ENCODE measurements around the gene HOXB2. TPM values are rescaled to one million over a fixed set of nuclear protein-coding genes. Genes with fewer than 3 reads are reported as not detected.

Gene HOXB2
- total RNA-seq, 1 donor from 2014 or later = not detected

GRCh38 chr17:48565925-48566710 is 21.2 kb upstream of the HOXB2 start:
- Mint-ChIP-seq H3K27me3 (ENCODE audit: insufficient read depth, low read depth) (peaks cover 27% of the 10 kb centered on the region), H3K36me3 (no peaks in the 10 kb centered on the region), H3K4me1 (no peaks in the 10 kb centered on the region), H3K9me3 (peaks cover 1% of the 10 kb centered on the region), H3K27ac (no peak overlapping the region), H3K4me3 (no peak overlapping the region)
- Histone ChIP-seq H4K20me1 (ENCODE audit: low read depth) (peaks cover 96% of the 10 kb centered on the region), H3K4me1 (no peaks in the 10 kb centered on the region), H3K4me3 (no peak overlapping the region), H2AFZ (replicated peaks) (no peak overlapping the region), H3K27ac (no peak overlapping the region), H3K9ac (no peak overlapping the region), H3K27me3 (peaks cover 100% of the 10 kb centered on the region), H3F3A (ENCODE audit: low read depth) (no peaks in the 10 kb centered on the region), H3K9me3 (ENCODE audit: low read depth) (no peaks in the 10 kb centered on the region), H3K4me2 (no peak overlapping the region), H3K79me2 (ENCODE audit: low read depth) (no peaks in the 10 kb centered on the region), H3K36me3 (no peaks in the 10 kb centered on the region)
- no peak for DNase-seq (ENCODE audit: low spot score)
- TF ChIP-seq EZH2 (IDR thresholded peaks at IDR 0.05) = peak; percentile 69
- TF ChIP-seq, protein P1, sequence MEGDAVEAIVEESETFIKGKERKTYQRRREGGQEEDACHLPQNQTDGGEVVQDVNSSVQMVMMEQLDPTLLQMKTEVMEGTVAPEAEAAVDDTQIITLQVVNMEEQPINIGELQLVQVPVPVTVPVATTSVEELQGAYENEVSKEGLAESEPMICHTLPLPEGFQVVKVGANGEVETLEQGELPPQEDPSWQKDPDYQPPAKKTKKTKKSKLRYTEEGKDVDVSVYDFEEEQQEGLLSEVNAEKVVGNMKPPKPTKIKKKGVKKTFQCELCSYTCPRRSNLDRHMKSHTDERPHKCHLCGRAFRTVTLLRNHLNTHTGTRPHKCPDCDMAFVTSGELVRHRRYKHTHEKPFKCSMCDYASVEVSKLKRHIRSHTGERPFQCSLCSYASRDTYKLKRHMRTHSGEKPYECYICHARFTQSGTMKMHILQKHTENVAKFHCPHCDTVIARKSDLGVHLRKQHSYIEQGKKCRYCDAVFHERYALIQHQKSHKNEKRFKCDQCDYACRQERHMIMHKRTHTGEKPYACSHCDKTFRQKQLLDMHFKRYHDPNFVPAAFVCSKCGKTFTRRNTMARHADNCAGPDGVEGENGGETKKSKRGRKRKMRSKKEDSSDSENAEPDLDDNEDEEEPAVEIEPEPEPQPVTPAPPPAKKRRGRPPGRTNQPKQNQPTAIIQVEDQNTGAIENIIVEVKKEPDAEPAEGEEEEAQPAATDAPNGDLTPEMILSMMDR (IDR thresholded peaks at IDR 0.05) = no peak
- peak; percentile 47 for TF ChIP-seq EZH2phosphoT487 (IDR thresholded peaks at IDR 0.05)

GRCh38 chr17:48565022-48565554 is 20.2 kb upstream of the HOXB2 start:
- Histone ChIP-seq H3K4me3 (no peak overlapping the region), H3K4me2 (no peak overlapping the region), H3K9me3 (ENCODE audit: low read depth) (no peaks in the 10 kb centered on the region), H3K4me1 (no peaks in the 10 kb centered on the region), H2AFZ (replicated peaks) (no peak overlapping the region), H3K27ac (no peak overlapping the region), H3K79me2 (ENCODE audit: low read depth) (no peaks in the 10 kb centered on the region), H3F3A (ENCODE audit: low read depth) (no peaks in the 10 kb centered on the region), H3K36me3 (no peaks in the 10 kb centered on the region), H3K27me3 (peaks cover 100% of the 10 kb centered on the region), H4K20me1 (ENCODE audit: low read depth) (peaks cover 94% of the 10 kb centered on the region), H3K9ac (no peak overlapping the region)
- peaks cover 38% of the 10 kb centered on the region for H3K27me3 Mint-ChIP-seq (ENCODE audit: insufficient read depth, low read depth)
- no peak overlapping the region for H3K27ac Mint-ChIP-seq
- TF ChIP-seq EZH2 (IDR thresholded peaks at IDR 0.05) (no peak), EZH2phosphoT487 (IDR thresholded peaks at IDR 0.05) (no peak)
- TF ChIP-seq, protein P1 (IDR thresholded peaks at IDR 0.05) = no peak
- H3K9me3 Mint-ChIP-seq = peaks cover 3% of the 10 kb centered on the region
- no peaks in the 10 kb centered on the region for H3K4me1 Mint-ChIP-seq
- no peak for DNase-seq (ENCODE audit: low spot score)
- H3K36me3 Mint-ChIP-seq = no peaks in the 10 kb centered on the region
- H3K4me3 Mint-ChIP-seq = no peak overlapping the region

- DNase-seq (ENCODE audit: low spot score) = no peak
- H3K27me3 Mint-ChIP-seq (ENCODE audit: insufficient read depth, low read depth) = peaks cover 44% of the 10 kb centered on the region
- H3K9me3 Mint-ChIP-seq = peaks cover 3% of the 10 kb centered on the region
- H2AFZ ChIP-seq (replicated peaks) = no peak overlapping the region
- no peak overlapping the region for H3K27ac ChIP-seq
- H3K4me2 ChIP-seq = no peak overlapping the region
- H3F3A ChIP-seq (ENCODE audit: low read depth) = no peaks in the 10 kb centered on the region
- no peaks in the 10 kb centered on the region for H3K9me3 ChIP-seq (ENCODE audit: low read depth)
- peaks cover 94% of the 10 kb centered on the region for H4K20me1 ChIP-seq (ENCODE audit: low read depth)
- H3K4me3 Mint-ChIP-seq = no peak overlapping the region
- H3K9ac ChIP-seq = no peak overlapping the region
- H3K4me1 Mint-ChIP-seq = no peaks in the 10 kb centered on the region
- H3K36me3 Mint-ChIP-seq = no peaks in the 10 kb centered on the region
- peaks cover 100% of the 10 kb centered on the region for H3K27me3 ChIP-seq
- H3K4me1 ChIP-seq = no peaks in the 10 kb centered on the region
- H3K79me2 ChIP-seq (ENCODE audit: low read depth) = no peaks in the 10 kb centered on the region
- H3K27ac Mint-ChIP-seq = no peak overlapping the region
- TF ChIP-seq, protein P1 (IDR thresholded peaks at IDR 0.05) = no peak
- TF ChIP-seq EZH2 (IDR thresholded peaks at IDR 0.05) = peak; percentile 97
- TF ChIP-seq EZH2phosphoT487 (IDR thresholded peaks at IDR 0.05) = peak; percentile 96
- H3K4me3 ChIP-seq = peak overlapping the region; percentile 17
- H3K36me3 ChIP-seq = no peaks in the 10 kb centered on the region
Measured at GRCh38 chr17:48564188-48565021, 19.5 kb upstream of the HOXB2 start.

All from neural progenitor cell (in vitro differentiated cells).